Vagina (tissue), 2 donors: ENCODE data around the gene SETD1A. TPM values are rescaled to one million over a fixed set of nuclear protein-coding genes. Genes with fewer than 3 reads are reported as not detected.

Experiments used
- DNase-seq, 2 donors: peaks; one replicate each; pipeline ENCODE4 v3.0.0-alpha.2; 2017; ENCODE audit errors: extremely low spot score in 2 of 2
- H3K27ac ChIP-seq: fragments of 200-600 bp; sonication (generic); one replicate; pipeline ENCODE4 v1.5.1; 2019
- H3K27me3 ChIP-seq: fragments of 200-600 bp; sonication (generic); one replicate; pipeline ENCODE4 v1.5.1; 2019
- H3K36me3 ChIP-seq, 2 donors: fragments of 200-600 bp; sonication (generic); one replicate each; pipeline ENCODE4 v1.5.1; 2017 to 2019
- H3K4me1 ChIP-seq: fragments of 200-600 bp; sonication (generic); one replicate; pipeline ENCODE4 v1.5.1; 2019
- H3K4me3 ChIP-seq, 2 donors: fragments of 200-600 bp; sonication (generic); 1 replicate in 1 of 2; 2 replicates in 1 of 2; pipeline ENCODE4 v1.5.1; 2016 to 2019
- H3K9me3 ChIP-seq: fragments of 200-600 bp; sonication (generic); one replicate; pipeline ENCODE4 v1.5.1; 2019
- POLR2A ChIP-seq, 2 donors: fragments of 450-650 bp; IDR thresholded peaks; one replicate each; pipeline ENCODE4 v1.6.1; 2017; ENCODE audit warnings: antibody characterized with exemption in 2 of 2, mild to moderate bottlenecking in 2 of 2, moderate library complexity in 2 of 2
- POLR2AphosphoS5 ChIP-seq, 2 donors: sonication (generic); formaldehyde crosslinking; IDR thresholded peaks; one replicate each; pipeline ENCODE4 v1.9.0; 2017; ENCODE audit warnings: antibody characterized with exemption in 2 of 2, mild to moderate bottlenecking in 2 of 2, low read depth in 1 of 2; ENCODE audit not compliant: insufficient read depth in 1 of 2
- intact Hi-C: fragments of 100-400 bp; cut with DNase I; formaldehyde crosslinking; loops from one replicate; pipeline ENCODE4 v1.15.1; 2023
- total RNA-seq: library from RNA; depleted of rRNA; stranded (reverse); fragments of >200 nt; gene quantifications from one replicate; pipeline ENCODE4 v1.2.3, GENCODE V29; 2016
- TF ChIP-seq, protein P1 (sequence below), 3 experiments: fragments of 450-650 bp in 2 of 3; fragments of 200-600 bp in 1 of 3; sonication (generic) in 1 of 3; IDR thresholded peaks; one replicate each; pipeline ENCODE4 v1.5.1; 2017 to 2019; ENCODE audit warnings: antibody characterized with exemption in 3 of 3, mild to moderate bottlenecking in 2 of 3, moderate library complexity in 2 of 3

The SETD1A gene
- total RNA-seq, 1 donor from 2014 or later, result 10.6 TPM

DNA sequence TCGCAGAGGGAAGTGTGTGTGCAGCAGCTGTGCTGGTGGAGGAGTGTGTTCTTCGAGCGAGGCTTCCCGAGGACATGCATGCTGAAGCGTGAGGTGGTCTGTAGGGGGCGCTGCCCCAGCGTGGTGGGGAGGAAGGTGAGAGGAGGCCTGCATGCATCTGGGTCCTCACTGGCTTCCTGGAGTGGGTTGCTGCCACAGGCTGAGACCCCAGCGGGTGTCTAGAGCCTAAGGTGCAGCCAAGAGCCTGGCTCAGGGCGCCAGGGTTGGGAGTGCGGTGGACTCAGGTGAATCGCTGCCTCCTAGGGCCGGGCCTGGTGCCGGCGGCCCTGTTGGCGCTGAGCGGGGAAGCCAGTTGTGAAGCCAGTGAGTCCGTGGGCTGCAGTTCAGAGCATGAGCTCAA lies 19.9 kb downstream of the SETD1A start:
- no peak overlapping the region for H3K27ac ChIP-seq
- TF ChIP-seq, protein P1, sequence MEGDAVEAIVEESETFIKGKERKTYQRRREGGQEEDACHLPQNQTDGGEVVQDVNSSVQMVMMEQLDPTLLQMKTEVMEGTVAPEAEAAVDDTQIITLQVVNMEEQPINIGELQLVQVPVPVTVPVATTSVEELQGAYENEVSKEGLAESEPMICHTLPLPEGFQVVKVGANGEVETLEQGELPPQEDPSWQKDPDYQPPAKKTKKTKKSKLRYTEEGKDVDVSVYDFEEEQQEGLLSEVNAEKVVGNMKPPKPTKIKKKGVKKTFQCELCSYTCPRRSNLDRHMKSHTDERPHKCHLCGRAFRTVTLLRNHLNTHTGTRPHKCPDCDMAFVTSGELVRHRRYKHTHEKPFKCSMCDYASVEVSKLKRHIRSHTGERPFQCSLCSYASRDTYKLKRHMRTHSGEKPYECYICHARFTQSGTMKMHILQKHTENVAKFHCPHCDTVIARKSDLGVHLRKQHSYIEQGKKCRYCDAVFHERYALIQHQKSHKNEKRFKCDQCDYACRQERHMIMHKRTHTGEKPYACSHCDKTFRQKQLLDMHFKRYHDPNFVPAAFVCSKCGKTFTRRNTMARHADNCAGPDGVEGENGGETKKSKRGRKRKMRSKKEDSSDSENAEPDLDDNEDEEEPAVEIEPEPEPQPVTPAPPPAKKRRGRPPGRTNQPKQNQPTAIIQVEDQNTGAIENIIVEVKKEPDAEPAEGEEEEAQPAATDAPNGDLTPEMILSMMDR (IDR thresholded peaks at IDR 0.05), result no peak
- no peak for TF ChIP-seq POLR2A (IDR thresholded peaks at IDR 0.05)
- TF ChIP-seq POLR2AphosphoS5 (IDR thresholded peaks at IDR 0.05; ENCODE audit: insufficient read depth in 1 of 2, low read depth in 1 of 2), result no peak
- H3K4me3 ChIP-seq, result no peak overlapping the region
- no peaks in the 10 kb centered on the region for H3K9me3 ChIP-seq
- intact Hi-C loops, result no loop called here
- peaks cover 0 to 82% of the 10 kb centered on the region in 2 donors for H3K36me3 ChIP-seq
- H3K27me3 ChIP-seq, result no peaks in the 10 kb centered on the region
- no peaks in the 10 kb centered on the region for H3K4me1 ChIP-seq
- DNase-seq, result no peak

DNA sequence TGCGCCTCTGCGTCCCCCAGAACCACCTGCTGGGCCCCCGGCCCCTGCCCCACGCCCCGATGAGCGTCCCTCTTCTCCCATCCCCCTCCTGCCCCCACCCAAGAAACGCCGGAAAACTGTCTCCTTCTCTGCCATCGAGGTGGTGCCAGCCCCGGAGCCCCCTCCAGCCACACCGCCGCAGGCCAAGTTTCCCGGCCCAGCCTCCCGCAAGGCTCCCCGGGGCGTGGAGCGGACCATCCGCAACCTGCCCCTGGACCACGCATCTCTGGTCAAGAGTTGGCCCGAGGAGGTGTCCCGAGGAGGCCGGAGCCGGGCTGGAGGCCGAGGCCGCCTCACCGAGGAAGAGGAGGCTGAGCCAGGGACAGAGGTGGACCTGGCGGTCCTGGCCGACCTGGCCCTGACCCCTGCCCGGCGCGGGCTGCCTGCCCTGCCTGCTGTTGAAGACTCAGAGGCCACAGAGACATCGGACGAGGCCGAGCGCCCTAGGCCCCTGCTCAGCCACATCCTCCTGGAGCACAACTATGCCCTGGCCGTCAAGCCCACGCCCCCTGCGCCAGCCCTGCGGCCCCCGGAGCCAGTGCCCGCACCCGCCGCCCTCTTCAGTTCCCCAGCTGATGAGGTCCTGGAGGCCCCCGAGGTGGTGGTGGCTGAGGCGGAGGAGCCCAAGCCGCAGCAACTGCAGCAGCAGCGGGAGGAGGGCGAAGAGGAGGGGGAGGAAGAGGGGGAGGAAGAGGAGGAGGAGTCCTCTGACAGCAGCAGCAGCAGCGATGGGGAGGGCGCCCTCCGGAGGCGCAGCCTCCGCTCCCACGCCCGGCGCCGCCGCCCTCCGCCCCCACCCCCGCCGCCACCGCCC lies 21.8 kb downstream of the SETD1A start:
- H3K4me3 ChIP-seq, result no peak overlapping the region
- H3K27ac ChIP-seq, result no peak overlapping the region
- no peaks in the 10 kb centered on the region for H3K27me3 ChIP-seq
- no peaks in the 10 kb centered on the region for H3K4me1 ChIP-seq
- intact Hi-C loops, result loop anchor here (5.0 to 10.0 kb wide), 2 partner anchors 95 to 888 kb away; partner anchors contain the start of genes ZNF646 and ZNF668
- peaks cover 0 to 73% of the 10 kb centered on the region in 2 donors for H3K36me3 ChIP-seq
- TF ChIP-seq POLR2A (IDR thresholded peaks at IDR 0.05), result no peak
- TF ChIP-seq POLR2AphosphoS5 (IDR thresholded peaks at IDR 0.05; ENCODE audit: insufficient read depth in 1 of 2, low read depth in 1 of 2), result no peak
- TF ChIP-seq, protein P1 (IDR thresholded peaks at IDR 0.05), result no peak
- DNase-seq, result no peak
- H3K9me3 ChIP-seq, result no peaks in the 10 kb centered on the region

DNA sequence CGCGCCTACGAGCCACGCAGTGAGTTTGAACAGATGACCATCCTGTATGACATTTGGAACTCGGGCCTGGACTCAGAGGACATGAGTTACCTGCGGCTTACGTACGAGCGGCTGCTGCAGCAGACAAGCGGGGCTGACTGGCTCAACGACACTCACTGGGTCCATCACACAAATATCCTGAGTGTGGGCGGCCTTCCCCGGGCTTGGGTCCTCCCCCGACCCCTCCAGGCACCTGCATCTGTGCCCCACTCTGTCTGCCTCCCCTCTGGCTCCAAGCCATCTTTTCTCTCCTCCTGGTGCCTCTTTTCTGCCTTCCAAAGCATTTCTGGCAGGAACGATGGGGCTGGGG lies 22.4 kb downstream of the SETD1A start:
- intact Hi-C loops, result loop anchor here (5.0 to 10.0 kb wide), 2 partner anchors 95 to 887 kb away; partner anchors contain the start of genes ZNF646 and ZNF668
- Histone ChIP-seq H3K4me1 (peaks cover under 1% of the 10 kb centered on the region), H3K36me3 (peaks cover 0 to 68% of the 10 kb centered on the region in 2 donors), H3K4me3 (no peak overlapping the region), H3K27ac (no peak overlapping the region), H3K27me3 (no peaks in the 10 kb centered on the region), H3K9me3 (no peaks in the 10 kb centered on the region)
- DNase-seq, result no peak
- TF ChIP-seq POLR2A (IDR thresholded peaks at IDR 0.05) (no peak), POLR2AphosphoS5 (IDR thresholded peaks at IDR 0.05; ENCODE audit: insufficient read depth in 1 of 2, low read depth in 1 of 2) (no peak)
- TF ChIP-seq, protein P1 (IDR thresholded peaks at IDR 0.05), result no peak

GRCh38 chr16:30980434-30980833 lies 22.9 kb downstream of the SETD1A start:
- H3K27ac ChIP-seq, result no peak overlapping the region
- H3K4me1 ChIP-seq, result peaks cover 5% of the 10 kb centered on the region
- no peaks in the 10 kb centered on the region for H3K9me3 ChIP-seq
- TF ChIP-seq POLR2A (IDR thresholded peaks at IDR 0.05) (no peak), POLR2AphosphoS5 (IDR thresholded peaks at IDR 0.05; ENCODE audit: insufficient read depth in 1 of 2, low read depth in 1 of 2) (no peak)
- TF ChIP-seq, protein P1 (IDR thresholded peaks at IDR 0.05), result no peak
- intact Hi-C loops, result loop anchor here (5.0 to 10.0 kb wide), 2 partner anchors 94 to 887 kb away; partner anchors contain the start of genes ZNF646 and ZNF668
- peaks cover 0 to 66% of the 10 kb centered on the region in 2 donors for H3K36me3 ChIP-seq
- H3K4me3 ChIP-seq, result no peak overlapping the region
- no peak for DNase-seq
- H3K27me3 ChIP-seq, result no peaks in the 10 kb centered on the region

DNA sequence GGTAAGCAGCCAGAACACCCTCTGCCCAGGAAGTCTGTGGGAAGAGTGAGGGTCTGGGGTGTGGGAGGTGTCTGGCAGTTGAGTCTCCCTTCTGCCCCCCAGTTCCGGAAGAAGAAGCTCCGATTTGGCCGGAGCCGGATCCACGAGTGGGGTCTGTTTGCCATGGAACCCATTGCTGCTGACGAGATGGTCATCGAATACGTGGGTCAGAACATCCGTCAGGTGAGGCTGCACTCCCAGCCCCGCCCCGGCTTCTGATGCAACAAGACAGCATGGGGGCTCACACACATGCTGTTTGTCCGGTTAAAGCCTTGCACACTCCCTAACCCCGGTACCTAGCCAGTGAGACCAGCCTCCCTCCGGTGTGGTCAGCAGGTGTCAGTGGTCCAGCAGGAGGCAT lies 23.4 kb downstream of the SETD1A start:
- no peaks in the 10 kb centered on the region for H3K9me3 ChIP-seq
- DNase-seq, result no peak
- H3K36me3 ChIP-seq, result peaks cover 0 to 60% of the 10 kb centered on the region in 2 donors
- H3K4me1 ChIP-seq, result peaks cover 10% of the 10 kb centered on the region
- H3K27me3 ChIP-seq, result no peaks in the 10 kb centered on the region
- intact Hi-C loops, result loop anchor here (5.0 to 10.0 kb wide), 2 partner anchors 94 to 886 kb away; partner anchors contain the start of genes ZNF646 and ZNF668
- TF ChIP-seq, protein P1 (IDR thresholded peaks at IDR 0.05), result no peak
- TF ChIP-seq POLR2A (IDR thresholded peaks at IDR 0.05) (no peak), POLR2AphosphoS5 (IDR thresholded peaks at IDR 0.05; ENCODE audit: insufficient read depth in 1 of 2, low read depth in 1 of 2) (no peak)
- H3K27ac ChIP-seq, result no peak overlapping the region
- H3K4me3 ChIP-seq, result no peak overlapping the region
